HCT116 (cell line): ENCODE results near the gene RNPEPL1. TPM values are rescaled to one million over a fixed set of nuclear protein-coding genes. Genes with fewer than 3 reads are reported as not detected.

ENCODE experiments used
- ATAC-seq: fragments of 200-7000 bp; cut with Tn5 transposase; 2 replicates; pipeline ENCODE4 v1.9.1; 2020; ENCODE audit warnings: mild to moderate bottlenecking, moderate library complexity
- BruUV-seq: library from RNA; stranded (reverse); fragments of 400-500 nt; replicated peaks from 2 replicates; lab custom pipeline; 2021; lab: Mats Ljungman, UMichigan
- CTCF ChIA-PET: fragments of 300-600 bp; sonication (Branson Sonifier 250); formaldehyde crosslinking; loops from one replicate; lab custom pipeline; 2021; ENCODE audit warnings: antibody characterized with exemption; lab: Charles Lee
- POLR2A ChIA-PET: fragments of 300-600, 350-600 bp; sonication (Branson Sonifier 250); formaldehyde crosslinking; loops from one replicate; lab custom pipeline; 2021; ENCODE audit warnings: antibody characterized with exemption; lab: Charles Lee
- RAD21 ChIA-PET, 2 experiments: fragments of 300-600 bp; sonication (Branson Sonifier 250); formaldehyde crosslinking; loops; one replicate each; lab custom pipeline; 2023; ENCODE audit warnings: low total read pairs in 2 of 2; ENCODE audit not compliant: uncharacterized antibody in 2 of 2, unreplicated experiment in 2 of 2, low non-redundant PET in 1 of 2; lab: Charles Lee
- DNase-seq: peaks from one replicate; pipeline ENCODE4 v3.0.0-alpha.2; 2010; ENCODE audit warnings: low read depth, low spot score
- H2AFZ ChIP-seq: fragments of 200-600 bp; shearing (Covaris generic), sonication (generic); 2 replicates; pipeline ENCODE4 v1.6.1; 2017; ENCODE audit warnings: low read depth, mixed run types, mixed read lengths, antibody characterized with exemption, low read length; ENCODE audit not compliant: poor library complexity, severe bottlenecking
- H3K27ac ChIP-seq: 2 replicates; pipeline ENCODE4 v1.5.1; 2012; ENCODE audit warnings: low read depth, low read length
- H3K27me3 ChIP-seq: fragments of 200-600 bp; sonication (generic); 2 replicates; pipeline ENCODE4 v1.6.1; 2016; ENCODE audit warnings: mixed run types, low read length, mixed read lengths; ENCODE audit not compliant: insufficient read depth
- H3K36me3 ChIP-seq, 2 experiments: fragments of 200-500 bp in 1 of 2; fragments of 200-600 bp in 1 of 2; sonication (Bioruptor generic) in 1 of 2; sonication (generic) in 1 of 2; 2 replicates each; pipeline versions ENCODE4 v1.5.1 to v1.6.1; 2014 to 2016; ENCODE audit warnings: low read length in 2 of 2, inconsistent platforms in 1 of 2, mixed read lengths in 1 of 2, mixed run types in 1 of 2; ENCODE audit not compliant: insufficient read depth in 2 of 2, control insufficient read depth in 1 of 2
- H3K4me1 ChIP-seq, 2 experiments: fragments of 200-600 bp in 1 of 2; sonication (generic) in 1 of 2; 2 replicates each; pipeline versions ENCODE4 v1.5.1 to v1.6.1; 2012 to 2017; ENCODE audit warnings: low read length in 2 of 2, inconsistent platforms in 1 of 2, mild to moderate bottlenecking in 1 of 2, mixed read lengths in 1 of 2, mixed run types in 1 of 2, moderate library complexity in 1 of 2; ENCODE audit not compliant: insufficient read depth in 2 of 2, control insufficient read depth in 1 of 2
- H3K4me2 ChIP-seq: fragments of 200-600 bp; sonication (generic); 2 replicates; pipeline ENCODE4 v1.6.1; 2017; ENCODE audit warnings: mixed run types, low read length, mixed read lengths
- H3K4me3 ChIP-seq, 2 experiments: fragments of 200-600 bp in 1 of 2; sonication (generic) in 1 of 2; replicated peaks in 1 of 2; 2 replicates each; pipeline ENCODE4 v1.5.1; 2011 to 2016; ENCODE audit warnings: low read length in 2 of 2, control low read depth in 1 of 2, low read depth in 1 of 2, mild to moderate bottlenecking in 1 of 2, mixed read lengths in 1 of 2, mixed run types in 1 of 2
- H3K79me2 ChIP-seq: fragments of 200-600 bp; sonication (generic); 2 replicates; pipeline ENCODE4 v1.6.1; 2017; ENCODE audit warnings: mild to moderate bottlenecking, mixed run types, low read length, moderate library complexity, mixed read lengths; ENCODE audit not compliant: insufficient read depth
- H3K9ac ChIP-seq: fragments of 200-600 bp; sonication (generic); 2 replicates; pipeline ENCODE4 v1.6.1; 2016; ENCODE audit warnings: low read length, mixed read lengths
- H3K9me2 ChIP-seq: fragments of 200-600 bp; sonication (generic), shearing (Covaris generic); 2 replicates; pipeline ENCODE4 v1.6.1; 2017; ENCODE audit warnings: mixed run types, mild to moderate bottlenecking, moderate library complexity; ENCODE audit not compliant: insufficient read depth
- H3K9me3 ChIP-seq, 2 experiments: fragments of 200-500 bp in 1 of 2; fragments of 200-600 bp in 1 of 2; sonication (Bioruptor generic) in 1 of 2; sonication (generic) in 1 of 2; 2 replicates each; pipeline ENCODE4 v1.6.1; 2014 to 2017; ENCODE audit warnings: low read length in 2 of 2, mixed read lengths in 2 of 2, inconsistent platforms in 1 of 2, low read depth in 1 of 2, mild to moderate bottlenecking in 1 of 2, mixed run types in 1 of 2, moderate library complexity in 1 of 2; ENCODE audit not compliant: control insufficient read depth in 1 of 2, insufficient read depth in 1 of 2
- H4K20me1 ChIP-seq: fragments of 200-600 bp; sonication (generic), shearing (Covaris generic); 2 replicates; pipeline ENCODE4 v1.6.1; 2017; ENCODE audit warnings: mixed run types, mild to moderate bottlenecking, moderate library complexity; ENCODE audit not compliant: insufficient read depth
- CBX3 ChIP-seq: IDR thresholded peaks from 2 replicates; pipeline ENCODE4 v1.6.1; 2012; ENCODE audit warnings: low read depth
- CEBPB ChIP-seq: IDR thresholded peaks from 2 replicates; pipeline ENCODE4 v1.6.1; 2012; ENCODE audit warnings: low read depth
- ELF1 ChIP-seq: IDR thresholded peaks from 2 replicates; pipeline ENCODE4 v1.6.1; 2012; ENCODE audit warnings: low read depth, borderline replicate concordance
- EZH2 ChIP-seq: fragments of 200-600 bp; sonication (generic); IDR thresholded peaks from 2 replicates; pipeline ENCODE4 v1.6.1; 2017; ENCODE audit warnings: antibody characterized with exemption, mixed run types
- EZH2phosphoT487 ChIP-seq: fragments of 200-600 bp; IDR thresholded peaks from 2 replicates; pipeline ENCODE4 v1.6.1; 2018; ENCODE audit warnings: antibody characterized with exemption, borderline replicate concordance
- JUND ChIP-seq: IDR thresholded peaks from 2 replicates; pipeline ENCODE4 v1.6.1; 2012
- POLR2A ChIP-seq: IDR thresholded peaks from 2 replicates; pipeline ENCODE4 v1.7.0; 2011; ENCODE audit warnings: borderline replicate concordance; ENCODE audit not compliant: insufficient read depth, insufficient read length; ENCODE audit errors: extremely low read depth
- RAD21 ChIP-seq: IDR thresholded peaks from 2 replicates; pipeline ENCODE4 v1.6.1; 2012; ENCODE audit warnings: low read depth, mild to moderate bottlenecking
- SIN3A ChIP-seq: IDR thresholded peaks from 2 replicates; pipeline ENCODE4 v1.6.1; 2012; ENCODE audit warnings: low read depth
- SP1 ChIP-seq: IDR thresholded peaks from 2 replicates; pipeline ENCODE4 v1.6.1; 2012; ENCODE audit warnings: low read depth
- SRF ChIP-seq: IDR thresholded peaks from 2 replicates; pipeline ENCODE4 v1.6.1; 2012; ENCODE audit warnings: low read depth
- ZFX ChIP-seq: fragments of 450-650 bp; IDR thresholded peaks from 2 replicates; pipeline ENCODE4 v1.6.1; 2017
- intact Hi-C: fragments of 100-400 bp; cut with micrococcal nuclease; formaldehyde crosslinking; loops from 2 replicates; pipeline ENCODE4 v1.10.0; 2022
- total RNA-seq: library from RNA; stranded (reverse); gene quantifications from one replicate; pipeline ENCODE4 v1.2.1, GENCODE V29; 2021; ENCODE audit not compliant: unreplicated experiment
- TF ChIP-seq, protein P1 (sequence below), 3 experiments: fragments of 200-600 bp in 1 of 3; sonication (generic) in 1 of 3; IDR thresholded peaks in 2 of 3; conservative IDR thresholded peaks in 1 of 3; 2 replicates each; pipeline ENCODE4 v1.5.1; 2012 to 2017; ENCODE audit warnings: low read depth in 2 of 3, low read length in 2 of 3, antibody characterized with exemption in 1 of 3, borderline replicate concordance in 1 of 3, control low read depth in 1 of 3, mild to moderate bottlenecking in 1 of 3, mixed read lengths in 1 of 3, mixed run types in 1 of 3, moderate library complexity in 1 of 3; ENCODE audit not compliant: insufficient read depth in 1 of 3
- TF ChIP-seq, protein P2 (sequence below): IDR thresholded peaks from 2 replicates; pipeline ENCODE4 v1.6.1; 2012
- TF ChIP-seq, protein P3 (sequence below): IDR thresholded peaks from 2 replicates; pipeline ENCODE4 v1.6.1; 2012; ENCODE audit warnings: low read depth
- TF ChIP-seq, protein P4 (sequence below): IDR thresholded peaks from 2 replicates; pipeline ENCODE4 v1.6.1; 2012

The RNPEPL1 gene
- total RNA-seq, 1 experiment from 2014 or later, result 49.7 TPM

DNA sequence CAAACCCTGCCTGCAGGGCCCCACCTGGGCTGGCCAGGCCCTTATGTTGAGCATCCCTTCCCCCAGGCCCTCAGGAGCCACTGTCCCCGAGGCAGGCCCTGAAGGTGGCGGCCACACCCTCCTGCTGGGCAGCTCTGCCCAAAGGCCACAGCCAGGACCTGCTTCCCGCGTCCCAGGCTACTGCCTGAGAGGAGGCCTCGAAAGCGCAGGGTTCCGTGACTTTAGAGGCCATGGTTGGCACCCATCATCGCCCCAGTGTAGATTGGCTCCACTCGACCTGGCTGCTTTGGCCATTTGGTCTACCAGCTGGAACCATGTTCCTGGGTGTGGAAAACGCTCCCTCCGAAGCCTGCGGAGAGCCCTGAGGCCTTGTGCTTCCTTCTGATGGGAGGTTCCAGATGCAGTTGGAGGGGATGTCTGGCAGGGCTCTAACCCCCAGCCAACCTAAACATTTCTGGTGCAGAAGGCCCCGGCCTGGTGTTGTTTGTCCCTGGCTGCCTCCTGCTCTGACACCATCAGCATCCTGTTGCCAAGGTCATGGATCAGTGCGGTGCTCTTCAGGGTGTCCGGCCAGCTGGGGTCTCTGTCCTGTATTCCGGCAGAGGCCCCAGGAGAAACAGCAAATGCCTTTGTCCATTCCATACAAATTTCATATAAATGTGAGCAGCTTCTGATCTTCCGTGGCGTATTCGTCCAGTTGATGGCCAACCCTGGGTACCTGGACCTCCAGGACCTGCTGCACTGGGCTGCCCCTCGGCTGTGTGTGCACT, 33.0 kb downstream of the RNPEPL1 start:
- intact Hi-C loops, result no loop called here
- BruUV-seq, result no TSS peak
- TF ChIP-seq JUND (no peak), SP1 (no peak), ELF1 (no peak), CBX3 (no peak), EZH2phosphoT487 (no peak), RAD21 (no peak), SRF (no peak), CEBPB (no peak), ZFX (no peak), SIN3A (no peak), POLR2A (no peak), EZH2 (no peak)
- TF ChIP-seq, protein P1, sequence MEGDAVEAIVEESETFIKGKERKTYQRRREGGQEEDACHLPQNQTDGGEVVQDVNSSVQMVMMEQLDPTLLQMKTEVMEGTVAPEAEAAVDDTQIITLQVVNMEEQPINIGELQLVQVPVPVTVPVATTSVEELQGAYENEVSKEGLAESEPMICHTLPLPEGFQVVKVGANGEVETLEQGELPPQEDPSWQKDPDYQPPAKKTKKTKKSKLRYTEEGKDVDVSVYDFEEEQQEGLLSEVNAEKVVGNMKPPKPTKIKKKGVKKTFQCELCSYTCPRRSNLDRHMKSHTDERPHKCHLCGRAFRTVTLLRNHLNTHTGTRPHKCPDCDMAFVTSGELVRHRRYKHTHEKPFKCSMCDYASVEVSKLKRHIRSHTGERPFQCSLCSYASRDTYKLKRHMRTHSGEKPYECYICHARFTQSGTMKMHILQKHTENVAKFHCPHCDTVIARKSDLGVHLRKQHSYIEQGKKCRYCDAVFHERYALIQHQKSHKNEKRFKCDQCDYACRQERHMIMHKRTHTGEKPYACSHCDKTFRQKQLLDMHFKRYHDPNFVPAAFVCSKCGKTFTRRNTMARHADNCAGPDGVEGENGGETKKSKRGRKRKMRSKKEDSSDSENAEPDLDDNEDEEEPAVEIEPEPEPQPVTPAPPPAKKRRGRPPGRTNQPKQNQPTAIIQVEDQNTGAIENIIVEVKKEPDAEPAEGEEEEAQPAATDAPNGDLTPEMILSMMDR (IDR thresholded peaks at IDR 0.05 in 2 of 3, conservative IDR thresholded peaks at IDR 0.05 in 1 of 3; ENCODE audit: borderline replicate concordance in 1 of 3, insufficient read depth in 1 of 3, low read depth in 2 of 3, low read length in 2 of 3), result no peak
- TF ChIP-seq, protein P2, sequence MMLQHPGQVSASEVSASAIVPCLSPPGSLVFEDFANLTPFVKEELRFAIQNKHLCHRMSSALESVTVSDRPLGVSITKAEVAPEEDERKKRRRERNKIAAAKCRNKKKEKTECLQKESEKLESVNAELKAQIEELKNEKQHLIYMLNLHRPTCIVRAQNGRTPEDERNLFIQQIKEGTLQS, result no peak
- TF ChIP-seq, protein P3, sequence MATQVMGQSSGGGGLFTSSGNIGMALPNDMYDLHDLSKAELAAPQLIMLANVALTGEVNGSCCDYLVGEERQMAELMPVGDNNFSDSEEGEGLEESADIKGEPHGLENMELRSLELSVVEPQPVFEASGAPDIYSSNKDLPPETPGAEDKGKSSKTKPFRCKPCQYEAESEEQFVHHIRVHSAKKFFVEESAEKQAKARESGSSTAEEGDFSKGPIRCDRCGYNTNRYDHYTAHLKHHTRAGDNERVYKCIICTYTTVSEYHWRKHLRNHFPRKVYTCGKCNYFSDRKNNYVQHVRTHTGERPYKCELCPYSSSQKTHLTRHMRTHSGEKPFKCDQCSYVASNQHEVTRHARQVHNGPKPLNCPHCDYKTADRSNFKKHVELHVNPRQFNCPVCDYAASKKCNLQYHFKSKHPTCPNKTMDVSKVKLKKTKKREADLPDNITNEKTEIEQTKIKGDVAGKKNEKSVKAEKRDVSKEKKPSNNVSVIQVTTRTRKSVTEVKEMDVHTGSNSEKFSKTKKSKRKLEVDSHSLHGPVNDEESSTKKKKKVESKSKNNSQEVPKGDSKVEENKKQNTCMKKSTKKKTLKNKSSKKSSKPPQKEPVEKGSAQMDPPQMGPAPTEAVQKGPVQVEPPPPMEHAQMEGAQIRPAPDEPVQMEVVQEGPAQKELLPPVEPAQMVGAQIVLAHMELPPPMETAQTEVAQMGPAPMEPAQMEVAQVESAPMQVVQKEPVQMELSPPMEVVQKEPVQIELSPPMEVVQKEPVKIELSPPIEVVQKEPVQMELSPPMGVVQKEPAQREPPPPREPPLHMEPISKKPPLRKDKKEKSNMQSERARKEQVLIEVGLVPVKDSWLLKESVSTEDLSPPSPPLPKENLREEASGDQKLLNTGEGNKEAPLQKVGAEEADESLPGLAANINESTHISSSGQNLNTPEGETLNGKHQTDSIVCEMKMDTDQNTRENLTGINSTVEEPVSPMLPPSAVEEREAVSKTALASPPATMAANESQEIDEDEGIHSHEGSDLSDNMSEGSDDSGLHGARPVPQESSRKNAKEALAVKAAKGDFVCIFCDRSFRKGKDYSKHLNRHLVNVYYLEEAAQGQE, result no peak
- TF ChIP-seq, protein P4, sequence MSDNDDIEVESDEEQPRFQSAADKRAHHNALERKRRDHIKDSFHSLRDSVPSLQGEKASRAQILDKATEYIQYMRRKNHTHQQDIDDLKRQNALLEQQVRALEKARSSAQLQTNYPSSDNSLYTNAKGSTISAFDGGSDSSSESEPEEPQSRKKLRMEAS, result no peak
- H3K27me3 ChIP-seq, result no peaks in the 10 kb centered on the region
- no peaks in the 10 kb centered on the region for H3K9me2 ChIP-seq
- no peaks in the 10 kb centered on the region for H3K9me3 ChIP-seq
- no peaks in the 10 kb centered on the region for H4K20me1 ChIP-seq
- ATAC-seq (no peak), DNase-seq (no peak)
- H2AFZ ChIP-seq, result no peak overlapping the region
- POLR2A ChIA-PET, result no interaction called here
- no peaks in the 10 kb centered on the region; a peak in 1 of 4 replicates for H3K36me3 ChIP-seq
- no peak overlapping the region for H3K4me2 ChIP-seq
- no peak overlapping the region for H3K4me3 ChIP-seq
- no peaks in the 10 kb centered on the region for H3K79me2 ChIP-seq
- CTCF ChIA-PET, result interaction anchor here (1.4 kb wide), 1 partner anchor 15 kb away, joined by 3 read pairs; the partner anchor contains the start of gene CAPN10
- H3K9ac ChIP-seq, result no peak overlapping the region
- no peak overlapping the region for H3K27ac ChIP-seq
- RAD21 ChIA-PET, result no interaction called here
- peaks cover 8 to 25% of the 10 kb centered on the region in 2 experiments; a peak in 3 of 4 replicates for H3K4me1 ChIP-seq
